ENCODE data around the gene LYPLAL1.

DNA sequence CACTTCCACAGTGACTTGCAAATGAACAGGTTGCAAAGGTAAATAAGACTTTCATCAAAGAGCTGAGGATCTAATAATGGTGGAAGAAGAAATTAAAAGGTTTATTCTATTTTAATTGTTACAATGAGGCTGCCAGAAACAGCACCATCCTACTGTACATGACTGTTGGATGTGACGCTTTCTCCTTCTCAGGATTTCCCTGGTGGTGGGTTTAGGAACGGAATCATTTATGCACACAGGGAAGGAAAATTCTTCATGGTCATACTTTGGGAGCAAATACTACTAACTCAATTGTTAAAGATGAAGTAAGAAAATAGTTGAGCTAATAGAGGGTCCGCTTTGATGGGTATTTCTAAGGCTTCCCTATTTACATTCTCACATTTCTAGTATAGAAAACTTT, 22.2 kb upstream of the LYPLAL1 start:
- TF ChIP-seq, protein P1, sequence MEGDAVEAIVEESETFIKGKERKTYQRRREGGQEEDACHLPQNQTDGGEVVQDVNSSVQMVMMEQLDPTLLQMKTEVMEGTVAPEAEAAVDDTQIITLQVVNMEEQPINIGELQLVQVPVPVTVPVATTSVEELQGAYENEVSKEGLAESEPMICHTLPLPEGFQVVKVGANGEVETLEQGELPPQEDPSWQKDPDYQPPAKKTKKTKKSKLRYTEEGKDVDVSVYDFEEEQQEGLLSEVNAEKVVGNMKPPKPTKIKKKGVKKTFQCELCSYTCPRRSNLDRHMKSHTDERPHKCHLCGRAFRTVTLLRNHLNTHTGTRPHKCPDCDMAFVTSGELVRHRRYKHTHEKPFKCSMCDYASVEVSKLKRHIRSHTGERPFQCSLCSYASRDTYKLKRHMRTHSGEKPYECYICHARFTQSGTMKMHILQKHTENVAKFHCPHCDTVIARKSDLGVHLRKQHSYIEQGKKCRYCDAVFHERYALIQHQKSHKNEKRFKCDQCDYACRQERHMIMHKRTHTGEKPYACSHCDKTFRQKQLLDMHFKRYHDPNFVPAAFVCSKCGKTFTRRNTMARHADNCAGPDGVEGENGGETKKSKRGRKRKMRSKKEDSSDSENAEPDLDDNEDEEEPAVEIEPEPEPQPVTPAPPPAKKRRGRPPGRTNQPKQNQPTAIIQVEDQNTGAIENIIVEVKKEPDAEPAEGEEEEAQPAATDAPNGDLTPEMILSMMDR (IDR thresholded peaks at IDR 0.05; ENCODE audit: low read depth, low read length): no peak
- no peak for TF ChIP-seq EZH2phosphoT487 (IDR thresholded peaks at IDR 0.05; ENCODE audit: low read depth)

Data from OCI-LY3 (cell line).